Caki2 (cell line): Measurements from ENCODE around the gene SQOR. TPM values are rescaled to one million over a fixed set of nuclear protein-coding genes. Genes with fewer than 3 reads are reported as not detected.

Experiments used
- DNase-seq: peaks from one replicate; pipeline ENCODE4 v3.0.0-alpha.2; 2015; ENCODE audit warnings: low read depth
- in situ Hi-C: cut with HindIII; loops from 2 replicates; pipeline ENCODE4 v1.10.0; 2016; ENCODE audit warnings: low sequenced_read_pairs, low pct_unique_long_range_greater_than_20kb, mixed read lengths
- total RNA-seq: library from RNA; depleted of rRNA; stranded (reverse); fragments of >200 nt; shearing (Covaris generic); gene quantifications from 2 replicates; pipeline ENCODE4 v1.2.3, GENCODE V29; 2014; ENCODE audit warnings: low replicate concordance; rRNA removed

The SQOR gene
- total RNA-seq, 1 experiment from 2014 or later, result 205 TPM

DNA sequence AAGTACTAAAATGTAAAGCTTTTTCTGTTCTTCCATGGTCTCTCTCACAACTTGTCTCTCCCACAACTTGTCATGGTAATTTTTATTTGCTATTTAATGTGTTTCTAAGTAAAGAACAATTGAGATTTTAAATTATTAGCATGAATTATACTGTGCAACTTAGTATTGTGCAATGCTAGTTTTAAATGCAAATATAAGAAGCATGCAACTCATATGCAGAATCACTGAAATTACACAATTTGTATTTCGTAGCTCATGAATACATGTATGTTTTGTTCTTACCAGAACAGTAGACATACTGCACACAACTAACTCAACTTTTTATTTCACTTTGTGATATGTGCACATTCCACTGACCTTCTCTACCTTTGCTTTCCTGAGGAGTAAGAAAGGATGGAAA is 96.5 kb downstream of the SQOR start:
- in situ Hi-C loops, result no loop called here
- DNase-seq, result no peak

DNA sequence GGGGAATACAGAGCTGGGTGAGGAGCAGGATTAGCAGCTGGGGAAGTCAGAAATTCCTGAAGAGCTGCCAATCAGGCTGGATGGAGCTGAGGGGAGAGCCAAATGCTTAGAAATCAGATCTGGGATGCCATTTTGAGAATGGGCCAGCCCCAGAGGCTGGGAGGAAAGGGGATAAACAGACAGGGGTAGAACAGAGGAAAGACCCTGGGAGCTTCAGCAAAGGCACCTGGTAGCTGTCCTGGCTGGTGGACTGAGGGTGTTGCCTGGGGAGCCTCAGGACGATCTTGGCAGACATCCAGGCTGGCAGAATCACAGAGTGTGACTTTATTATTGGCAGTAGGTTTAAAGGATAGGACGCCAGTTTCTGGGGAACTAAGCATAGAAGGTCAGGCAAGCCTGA is 97.8 kb downstream of the SQOR start:
- DNase-seq, result no peak
- in situ Hi-C loops, result no loop called here

DNA sequence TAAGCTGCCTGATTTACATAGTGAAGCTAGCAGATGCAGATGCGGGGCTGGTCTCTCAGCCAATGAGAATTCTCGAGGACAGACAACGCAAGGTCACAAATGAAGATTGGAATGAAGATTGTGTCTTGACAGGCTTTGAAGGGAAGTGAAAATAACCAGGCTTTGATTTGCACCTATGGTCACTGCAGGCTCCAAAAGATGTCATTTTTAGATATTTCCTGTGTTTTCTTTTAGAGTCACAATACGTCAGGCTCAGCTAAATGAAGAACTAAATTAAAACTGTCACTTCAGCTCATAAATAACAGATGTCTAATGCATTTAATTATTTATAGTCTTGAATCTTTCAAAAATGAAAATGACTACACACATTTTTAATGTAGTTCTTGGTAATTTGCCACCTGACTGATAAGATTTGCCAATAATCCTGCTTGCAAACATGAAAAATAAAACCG is 99.5 kb downstream of the SQOR start:
- no peak for DNase-seq
- in situ Hi-C loops, result no loop called here

Other genes with a start within 250 kb of the SQOR start
- gene SLC30A4, start 112.3 kb upstream of the SQOR start, total RNA-seq, result 1.0 and 3.0 TPM in 2 replicates
- 37.2 and 66.1 TPM in 2 replicates for gene BLOC1S6, start 47.6 kb upstream of the SQOR start, total RNA-seq